Stimulated activated CD8-positive, alpha-beta memory T cell treated with anti-CD3 and anti-CD28 coated beads, Interleukin-2, amount 100 ng/mL, for 48 hours (primary cell): Measurements from ENCODE around the gene ATXN7L2.
"Not testable (repeated sequence)": the region's sequence is repeated elsewhere in the genome, so short reads cannot be mapped to it uniquely, and the experiment has no call there.

ENCODE experiments used
- DNase-seq, 2 donors: peaks; one replicate each; pipeline ENCODE4 v3.0.0-alpha.2; 2020; ENCODE audit warnings: low read depth in 2 of 2

ATXN7L2 gene

GRCh38 chr1:109483672-109484518, at the start of gene ATXN7L2:
Gene ATXN7L2 (plus strand): TSS chr1:109483905. CDS start chr1:109483954, 49 bp downstream.
- peak; percentile 85 to 86 for DNase-seq

- DNase-seq, result no peak
Measured at GRCh38 chr1:109434484-109434883, 49.2 kb upstream of the ATXN7L2 start.

- no peak for DNase-seq
Measured at GRCh38 chr1:109438798-109439297, 44.9 kb upstream of the ATXN7L2 start.

- DNase-seq, result no peak
Measured at GRCh38 chr1:109441069-109441468, 42.6 kb upstream of the ATXN7L2 start.

- no peak for DNase-seq
Measured at GRCh38 chr1:109443476-109443875, 40.2 kb upstream of the ATXN7L2 start.

- no peak for DNase-seq
Measured at GRCh38 chr1:109444346-109444745, 39.4 kb upstream of the ATXN7L2 start.

- not testable (repeated sequence) for DNase-seq
Measured at GRCh38 chr1:109445949-109446695, 37.6 kb upstream of the ATXN7L2 start.

- DNase-seq, result no peak
Measured at GRCh38 chr1:109447524-109447923, 36.2 kb upstream of the ATXN7L2 start.

- DNase-seq, result no peak
Measured at GRCh38 chr1:109454497-109455133, 29.1 kb upstream of the ATXN7L2 start.

GRCh38 chr1:109457819-109458218, 25.9 kb upstream of the ATXN7L2 start:
- no peak for DNase-seq

GRCh38 chr1:109466125-109466451, 17.6 kb upstream of the ATXN7L2 start:
- no peak for DNase-seq

- DNase-seq, result no peak
Measured at GRCh38 chr1:109466452-109467300, 17.0 kb upstream of the ATXN7L2 start, which contains the start of gene SYPL2. Gene SYPL2 (plus strand): TSS chr1:109466546. CDS start chr1:109466844, 298 bp downstream.

GRCh38 chr1:109467301-109467777, 16.4 kb upstream of the ATXN7L2 start:
- no peak for DNase-seq

GRCh38 chr1:109468061-109468460, 15.6 kb upstream of the ATXN7L2 start:
- DNase-seq, result no peak

- no peak for DNase-seq
Measured at GRCh38 chr1:109468903-109469302, 14.8 kb upstream of the ATXN7L2 start.

- no peak for DNase-seq
Measured at GRCh38 chr1:109470245-109470644, 13.5 kb upstream of the ATXN7L2 start.

GRCh38 chr1:109472779-109473178, 10.9 kb upstream of the ATXN7L2 start:
- DNase-seq, result no peak

- not testable (repeated sequence) for DNase-seq
Measured at GRCh38 chr1:109473284-109474057, 10.2 kb upstream of the ATXN7L2 start.

GRCh38 chr1:109474697-109475096, 9.0 kb upstream of the ATXN7L2 start:
- DNase-seq, result no peak

- DNase-seq, result no peak
Measured at GRCh38 chr1:109475261-109475660, 8.4 kb upstream of the ATXN7L2 start.
